Uterus (tissue), 4 donors: Measurements from ENCODE around the gene CCDC134. TPM values are rescaled to one million over a fixed set of nuclear protein-coding genes. Genes with fewer than 3 reads are reported as not detected.

Source experiments
- DNase-seq, 2 donors: peaks; one replicate each; pipeline ENCODE4 v3.0.0-alpha.2; 2019 to 2020
- H3K27ac ChIP-seq, 2 donors: fragments of 200-600 bp; sonication (generic); 1 replicate in 1 of 2; 2 replicates in 1 of 2; pipeline ENCODE4 v1.5.1; 2016 to 2018
- H3K27me3 ChIP-seq, 2 donors: fragments of 200-600 bp; sonication (generic); one replicate each; pipeline ENCODE4 v1.5.1; 2018 to 2019; ENCODE audit warnings: control low read depth in 1 of 2
- H3K36me3 ChIP-seq, 2 donors: fragments of 200-600 bp; sonication (generic); one replicate each; pipeline ENCODE4 v1.5.1; 2019; ENCODE audit warnings: control low read depth in 1 of 2
- H3K4me1 ChIP-seq, 2 donors: fragments of 200-600 bp; sonication (generic); one replicate each; pipeline ENCODE4 v1.5.1; 2018 to 2019; ENCODE audit warnings: control low read depth in 1 of 2
- H3K4me3 ChIP-seq, 2 donors: fragments of 200-600 bp; sonication (generic); 1 replicate in 1 of 2; 2 replicates in 1 of 2; pipeline ENCODE4 v1.5.1; 2018 to 2019; ENCODE audit warnings: mild to moderate bottlenecking in 1 of 2
- H3K9me3 ChIP-seq, 2 donors: fragments of 200-600 bp; sonication (generic); one replicate each; pipeline ENCODE4 v1.5.1; 2019; ENCODE audit warnings: control low read depth in 1 of 2
- CTCF ChIP-seq, 4 experiments: fragments of 200-600 bp in 2 of 4; fragments of 450-650 bp in 2 of 4; sonication (generic) in 2 of 4; IDR thresholded peaks; one replicate each; pipeline ENCODE4 v1.5.1; 2016 to 2019; ENCODE audit warnings: antibody characterized with exemption in 4 of 4, mild to moderate bottlenecking in 2 of 4, moderate library complexity in 1 of 4
- POLR2A ChIP-seq, 2 donors: fragments of 450-650 bp; IDR thresholded peaks; one replicate each; pipeline ENCODE4 v1.6.1; 2016; ENCODE audit warnings: antibody characterized with exemption in 2 of 2, mild to moderate bottlenecking in 1 of 2, moderate library complexity in 1 of 2
- intact Hi-C: fragments of 100-400 bp; cut with DNase I; formaldehyde crosslinking; loops from one replicate; pipeline ENCODE4 v1.15.1; 2023; ENCODE audit warnings: low total_unique reads
- total RNA-seq, 4 donors: library from RNA; depleted of rRNA in 3 of 4; stranded (reverse); fragments of >200 nt in 3 of 4; gene quantifications; one replicate each; pipeline versions ENCODE4 v1.1.0 to v1.2.4, GENCODE V29; 2014 to 2023
- donor health status: DM: yes; HTN: yes; CAD: no.

Gene CCDC134
- total RNA-seq, 4 donors from 2014 or later: 4.1 to 24.3 (median 11.0) TPM

DNA sequence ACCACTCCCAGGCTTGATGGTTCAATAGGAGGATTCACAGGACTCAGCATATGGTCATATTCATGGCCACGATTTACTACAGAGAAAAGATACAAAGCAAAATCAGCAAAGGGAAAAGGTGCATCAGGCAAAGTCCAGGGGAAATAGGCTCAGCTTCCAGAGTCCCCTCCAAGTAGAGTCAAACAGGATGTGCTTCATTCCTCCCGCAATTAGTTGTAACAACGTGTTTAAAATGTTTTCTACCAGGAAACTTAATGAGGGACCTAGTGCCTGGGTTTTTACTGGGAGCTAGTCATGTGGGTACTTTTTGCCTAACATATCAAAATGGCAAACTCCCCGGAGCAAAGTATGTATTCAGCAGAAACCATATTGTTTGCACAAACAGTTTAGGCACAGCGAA lies 17.5 kb downstream of the CCDC134 start:
- TF ChIP-seq CTCF (IDR thresholded peaks at IDR 0.05): no peak
- TF ChIP-seq POLR2A (IDR thresholded peaks at IDR 0.05): no peak
- intact Hi-C loops: no loop called here
- Histone ChIP-seq H3K4me3 (no peak overlapping the region), H3K36me3 (no peaks in the 10 kb centered on the region), H3K4me1 (no peaks in the 10 kb centered on the region), H3K9me3 (no peaks in the 10 kb centered on the region), H3K27me3 (no peaks in the 10 kb centered on the region), H3K27ac (no peak overlapping the region)
- DNase-seq: no peak

DNA sequence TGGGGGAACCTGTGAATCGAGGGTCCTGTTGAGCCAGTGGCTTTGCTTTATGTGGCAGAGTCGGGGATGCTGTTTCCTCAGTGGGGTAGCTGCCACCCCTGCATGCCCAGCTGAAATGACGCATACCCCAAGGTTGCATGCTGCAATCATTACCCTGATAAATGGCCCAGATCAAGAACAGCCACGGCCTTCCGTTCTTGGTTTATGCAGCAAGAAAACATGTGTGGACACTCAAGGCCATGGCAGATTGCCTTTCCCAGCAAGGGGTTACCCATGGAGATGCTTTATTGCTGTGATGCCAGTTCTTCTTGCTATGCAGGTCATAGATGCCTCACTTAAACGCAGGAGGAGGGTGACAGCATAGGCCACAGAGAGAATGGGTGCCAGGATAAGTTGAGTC lies 18.1 kb downstream of the CCDC134 start:
- no peaks in the 10 kb centered on the region for H3K4me1 ChIP-seq
- no peak overlapping the region for H3K4me3 ChIP-seq
- no peaks in the 10 kb centered on the region for H3K27me3 ChIP-seq
- no peak for DNase-seq
- TF ChIP-seq CTCF (IDR thresholded peaks at IDR 0.05) (no peak), POLR2A (IDR thresholded peaks at IDR 0.05) (no peak)
- intact Hi-C loops: no loop called here
- H3K27ac ChIP-seq: no peak overlapping the region
- no peaks in the 10 kb centered on the region for H3K9me3 ChIP-seq
- H3K36me3 ChIP-seq: no peaks in the 10 kb centered on the region

- intact Hi-C loops: no loop called here
- H3K4me1 ChIP-seq: no peaks in the 10 kb centered on the region
- no peak for DNase-seq
- no peaks in the 10 kb centered on the region for H3K36me3 ChIP-seq
- no peaks in the 10 kb centered on the region for H3K27me3 ChIP-seq
- TF ChIP-seq CTCF (IDR thresholded peaks at IDR 0.05) (no peak), POLR2A (IDR thresholded peaks at IDR 0.05) (no peak)
- no peak overlapping the region for H3K27ac ChIP-seq
- H3K4me3 ChIP-seq: no peak overlapping the region
- no peaks in the 10 kb centered on the region for H3K9me3 ChIP-seq
These were observed 18.8 kb downstream of the CCDC134 start for GRCh38 chr22:41819257-41819656.

- Histone ChIP-seq H3K9me3 (no peaks in the 10 kb centered on the region), H3K27ac (no peak overlapping the region), H3K4me3 (no peak overlapping the region), H3K4me1 (no peaks in the 10 kb centered on the region), H3K36me3 (no peaks in the 10 kb centered on the region), H3K27me3 (no peaks in the 10 kb centered on the region)
- DNase-seq: no peak
- intact Hi-C loops: loop anchor here (10.0 kb wide), 1 partner anchor 124 kb away; the partner anchor contains the start of gene CENPM
- no peak for TF ChIP-seq POLR2A (IDR thresholded peaks at IDR 0.05)
- no peak for TF ChIP-seq CTCF (IDR thresholded peaks at IDR 0.05)
These were observed 20.0 kb downstream of the CCDC134 start for GRCh38 chr22:41820447-41820846.

- no peak overlapping the region for H3K27ac ChIP-seq
- H3K9me3 ChIP-seq: no peaks in the 10 kb centered on the region
- no peak for TF ChIP-seq POLR2A (IDR thresholded peaks at IDR 0.05)
- TF ChIP-seq CTCF (IDR thresholded peaks at IDR 0.05): no peak
- intact Hi-C loops: loop anchor here (10.0 kb wide), 1 partner anchor 123 kb away; the partner anchor contains the start of gene CENPM
- no peak overlapping the region for H3K4me3 ChIP-seq
- no peak for DNase-seq
- H3K4me1 ChIP-seq: no peaks in the 10 kb centered on the region
- H3K36me3 ChIP-seq: no peaks in the 10 kb centered on the region
- H3K27me3 ChIP-seq: no peaks in the 10 kb centered on the region
These were observed 21.2 kb downstream of the CCDC134 start for GRCh38 chr22:41821471-41822316.
